Jurkat, Clone E6-1 (cell line): ENCODE data around the gene ALOXE3.
"Not testable (repeated sequence)": the region's sequence is repeated elsewhere in the genome, so short reads cannot be mapped to it uniquely, and the experiment has no call there.

Experiments used
- DNase-seq: peaks from one replicate; pipeline ENCODE4 v3.0.0-alpha.2; 2011; ENCODE audit warnings: low read depth, low spot score
- H3K4me3 ChIP-seq: 2 replicates; pipeline ENCODE4 v1.5.1; 2011; ENCODE audit warnings: mild to moderate bottlenecking, low read length, control low read depth, moderate library complexity

Gene ALOXE3

GRCh38 chr17:8062807-8063483 lies 55.4 kb downstream of the ALOXE3 start:
- no peak overlapping the region for H3K4me3 ChIP-seq
- DNase-seq, result no peak

- H3K4me3 ChIP-seq, result no peak overlapping the region
- no peak for DNase-seq
These were observed 55.9 kb downstream of the ALOXE3 start for GRCh38 chr17:8062435-8062806.

- not testable (repeated sequence) for DNase-seq
These were observed 56.5 kb downstream of the ALOXE3 start for GRCh38 chr17:8061851-8062250.

GRCh38 chr17:8060274-8060673 lies 58.0 kb downstream of the ALOXE3 start:
- H3K4me3 ChIP-seq, result no peak overlapping the region
- DNase-seq, result peak; percentile 65

More at GRCh38 chr17:8061851-8062250, 56.5 kb downstream of the ALOXE3 start:
- not testable (repeated sequence) for H3K4me3 ChIP-seq

- H3K4me3 ChIP-seq, result no peak overlapping the region
- no peak for DNase-seq
These were observed 59.2 kb downstream of the ALOXE3 start for GRCh38 chr17:8059131-8059530.

- H3K4me3 ChIP-seq, result no peak overlapping the region
- peak; percentile 75 for DNase-seq
These were observed 60.6 kb downstream of the ALOXE3 start for GRCh38 chr17:8057691-8058114.

- H3K4me3 ChIP-seq, result no peak overlapping the region
- DNase-seq, result no peak
These were observed 61.2 kb downstream of the ALOXE3 start for GRCh38 chr17:8056976-8057625.

GRCh38 chr17:8056232-8056975 lies 61.9 kb downstream of the ALOXE3 start:
- no peak overlapping the region for H3K4me3 ChIP-seq
- no peak for DNase-seq

- no peak overlapping the region for H3K4me3 ChIP-seq
- no peak for DNase-seq
These were observed 62.5 kb downstream of the ALOXE3 start for GRCh38 chr17:8055851-8056231.

GRCh38 chr17:8053600-8053999 lies 64.7 kb downstream of the ALOXE3 start:
- no peak overlapping the region for H3K4me3 ChIP-seq
- no peak for DNase-seq

- DNase-seq, result no peak
These were observed 65.8 kb downstream of the ALOXE3 start for GRCh38 chr17:8052256-8053252.

GRCh38 chr17:8051831-8052230 lies 66.5 kb downstream of the ALOXE3 start:
- no peak for DNase-seq
- no peak overlapping the region for H3K4me3 ChIP-seq

More at GRCh38 chr17:8052256-8053252, 65.8 kb downstream of the ALOXE3 start:
- no peak overlapping the region for H3K4me3 ChIP-seq

GRCh38 chr17:8048736-8049135 lies 69.6 kb downstream of the ALOXE3 start:
- H3K4me3 ChIP-seq, result no peak overlapping the region
- DNase-seq, result no peak

GRCh38 chr17:8048236-8048635 lies 70.1 kb downstream of the ALOXE3 start:
- no peak for DNase-seq
- no peak overlapping the region for H3K4me3 ChIP-seq

- H3K4me3 ChIP-seq, result no peak overlapping the region
These were observed 70.6 kb downstream of the ALOXE3 start for GRCh38 chr17:8047769-8048110.

GRCh38 chr17:8046929-8047768 lies 71.2 kb downstream of the ALOXE3 start:
- no peak for DNase-seq
- H3K4me3 ChIP-seq, result no peak overlapping the region

More at GRCh38 chr17:8047769-8048110, 70.6 kb downstream of the ALOXE3 start:
- DNase-seq, result no peak

- H3K4me3 ChIP-seq, result no peak overlapping the region
- no peak for DNase-seq
These were observed 71.9 kb downstream of the ALOXE3 start for GRCh38 chr17:8046306-8046928.
